T-cell (primary cell): ENCODE data around the gene JMJD6. TPM values are rescaled to one million over a fixed set of nuclear protein-coding genes. Genes with fewer than 3 reads are reported as not detected.
A peak's percentile ranks its signal among the peaks of the same experiment; 100 is the strongest.

ENCODE experiments used
- ATAC-seq, 4 experiments: fragments of 200-7000 bp in 3 of 4; fragments of 150-1000 bp in 1 of 4; cut with Tn5 transposase; replicated peaks in 1 of 4; 1 replicate in 3 of 4; 2 replicates in 1 of 4; pipeline ENCODE4 v1.10.0; 2021; ENCODE audit warnings: moderate library complexity in 3 of 4, mild to moderate bottlenecking in 2 of 4, moderate number of reproducible peaks in 1 of 4
- CTCF ChIA-PET, 2 donors: fragments of 300-600 bp; sonication (Branson Sonifier 250); formaldehyde crosslinking; loops; one replicate each; lab custom pipeline; 2022; ENCODE audit warnings: antibody characterized with exemption in 2 of 2; lab: Charles Lee
- POLR2A ChIA-PET, 2 donors: fragments of 300-600 bp; sonication (Branson Sonifier 250); formaldehyde crosslinking; loops; one replicate each; lab custom pipeline; 2022; ENCODE audit warnings: antibody characterized with exemption in 2 of 2; lab: Charles Lee
- DNase-seq, 35 experiments: peaks; one replicate each; pipeline versions ENCODE4 v3.0.0 to v3.0.0-alpha.2; 2013 to 2023
- H3K27ac ChIP-seq: one replicate; pipeline ENCODE4 v1.5.1; 2013; ENCODE audit warnings: low read length
- H3K27me3 ChIP-seq, 2 experiments: replicated peaks in 1 of 2; 1 replicate in 1 of 2; 2 replicates in 1 of 2; pipeline versions ENCODE4 v1.6.1 to v1.7.0; 2013; ENCODE audit warnings: low read length in 1 of 2, mixed read lengths in 1 of 2; ENCODE audit not compliant: control insufficient read depth in 2 of 2, insufficient read depth in 2 of 2; ENCODE audit errors: extremely low read depth in 1 of 2
- H3K36me3 ChIP-seq, 2 donors: 1 replicate in 1 of 2; 2 replicates in 1 of 2; pipeline versions ENCODE4 v1.6.1 to v1.7.0; 2013; ENCODE audit warnings: low read length in 1 of 2; ENCODE audit not compliant: control insufficient read depth in 2 of 2, insufficient read depth in 1 of 2; ENCODE audit errors: extremely low read depth in 1 of 2
- H3K4me1 ChIP-seq, 2 experiments: 1 replicate in 1 of 2; 2 replicates in 1 of 2; pipeline versions ENCODE4 v1.6.1 to v1.7.0; 2013; ENCODE audit warnings: low read length in 2 of 2, mixed read lengths in 1 of 2; ENCODE audit not compliant: insufficient read depth in 2 of 2, control insufficient read depth in 1 of 2; ENCODE audit errors: extremely low read depth in 1 of 2
- H3K4me3 ChIP-seq, 2 donors: 1 replicate in 1 of 2; 2 replicates in 1 of 2; pipeline versions ENCODE4 v1.5.1 to v1.7.0; 2013; ENCODE audit warnings: mild to moderate bottlenecking in 2 of 2, low read length in 1 of 2, moderate library complexity in 1 of 2; ENCODE audit not compliant: control insufficient read depth in 1 of 2; ENCODE audit errors: extremely low read depth in 1 of 2
- H3K9me3 ChIP-seq: 2 replicates; pipeline ENCODE4 v1.7.0; 2013
- H3K27ac Mint-ChIP-seq, 2 donors: one replicate each; pipeline ENCODE4 v1.8.0; 2020 to 2021; ENCODE audit warnings: mild to moderate bottlenecking in 2 of 2, mixed read lengths in 2 of 2
- H3K27me3 Mint-ChIP-seq, 2 donors: one replicate each; pipeline ENCODE4 v1.8.0; 2021 to 2022; ENCODE audit warnings: mixed read lengths in 2 of 2
- H3K36me3 Mint-ChIP-seq: one replicate; pipeline ENCODE4 v1.8.0; 2021; ENCODE audit warnings: mixed read lengths
- H3K4me1 Mint-ChIP-seq, 3 donors: one replicate each; pipeline ENCODE4 v1.8.0; 2020 to 2022; ENCODE audit warnings: mixed read lengths in 3 of 3, mild to moderate bottlenecking in 1 of 3
- H3K4me3 Mint-ChIP-seq, 3 donors: one replicate each; pipeline ENCODE4 v1.8.0; 2020 to 2022; ENCODE audit warnings: mild to moderate bottlenecking in 3 of 3, mixed read lengths in 3 of 3, moderate library complexity in 3 of 3
- H3K9me3 Mint-ChIP-seq, 3 donors: one replicate each; pipeline ENCODE4 v1.8.0; 2020 to 2022; ENCODE audit warnings: mixed read lengths in 3 of 3
- WGBS: methylation state at CpG from one replicate; pipeline ENCODE4 v1.1.5; 2013; ENCODE audit warnings: missing lambda C conversion rate; ENCODE audit not compliant: insufficient coverage; 5-methylcytosine and 5-hydroxymethylcytosine counted together
- total RNA-seq, 35 experiments: library from RNA in 6 of 35; stranded (reverse) in 6 of 35; fragments of 120-200 nt in 1 of 35; gene quantifications; one replicate each; pipeline versions ENCODE4 v1.2.1 to v1.2.4 and lab custom pipeline; 2013 to 2026

JMJD6 gene
- total RNA-seq, 5 donors from 2014 or later (not counting 1 experiment from before 2014, with no cell fraction given), result 48.7 to 155 (median 56.6) TPM

- POLR2A ChIA-PET, result no interaction called here
Observed at GRCh38 chr17:76677406-76677805, 49.0 kb downstream of the JMJD6 start.

GRCh38 chr17:76676629-76677028 lies 49.8 kb downstream of the JMJD6 start:
- Histone ChIP-seq H3K27me3 (no peaks in the 10 kb centered on the region), H3K4me1 (peaks cover 15 to 49% of the 10 kb centered on the region in 2 experiments), H3K4me3 (no peak overlapping the region), H3K36me3 (no peaks in the 10 kb centered on the region), H3K9me3 (no peaks in the 10 kb centered on the region), H3K27ac (no peak overlapping the region)
- ATAC-seq, result no peak
- ChIA-PET POLR2A (interaction anchor here in 1 of 2 donors (0.6 kb wide), 1 partner anchor 728 kb away, joined by 4 read pairs; no protein-coding TSS in a partner anchor), CTCF (no interaction called here)
- H3K9me3 Mint-ChIP-seq, result no peaks in the 10 kb centered on the region
- H3K27ac Mint-ChIP-seq, result no peak overlapping the region
- H3K4me3 Mint-ChIP-seq, result no peak overlapping the region
- 100% methylated on average over 2 of the region's 6 CpGs for WGBS
- no peak for DNase-seq
- H3K4me1 Mint-ChIP-seq, result peaks cover 22 to 29% (median 26%) of the 10 kb centered on the region in 3 donors
- no peaks in the 10 kb centered on the region for H3K36me3 Mint-ChIP-seq
- no peaks in the 10 kb centered on the region for H3K27me3 Mint-ChIP-seq

More at GRCh38 chr17:76677406-76677805, 49.0 kb downstream of the JMJD6 start:
- Mint-ChIP-seq H3K27me3 (no peaks in the 10 kb centered on the region), H3K4me1 (peaks cover 20 to 29% (median 23%) of the 10 kb centered on the region in 3 donors), H3K4me3 (no peak overlapping the region), H3K27ac (no peak overlapping the region), H3K36me3 (no peaks in the 10 kb centered on the region), H3K9me3 (no peaks in the 10 kb centered on the region)
- CTCF ChIA-PET, result no interaction called here
- WGBS, result 95% methylated on average over 11 of the region's 16 CpGs
- H3K4me1 ChIP-seq, result peaks cover 9 to 55% of the 10 kb centered on the region in 2 experiments
- DNase-seq (no peak), ATAC-seq (no peak)
- H3K36me3 ChIP-seq, result no peaks in the 10 kb centered on the region
- H3K27ac ChIP-seq, result peak overlapping the region; percentile 13
- H3K4me3 ChIP-seq, result no peak overlapping the region
- H3K9me3 ChIP-seq, result no peaks in the 10 kb centered on the region
- no peaks in the 10 kb centered on the region for H3K27me3 ChIP-seq

- no peaks in the 10 kb centered on the region for H3K27me3 ChIP-seq
- H3K27me3 Mint-ChIP-seq, result no peaks in the 10 kb centered on the region
- no peak for ATAC-seq
- peaks cover 27 to 32% (median 29%) of the 10 kb centered on the region in 3 donors for H3K4me1 Mint-ChIP-seq
- no peak for DNase-seq
- POLR2A ChIA-PET, result interaction anchor here in 1 of 2 donors (0.5 kb wide), 1 partner anchor 60 kb away, joined by 6 read pairs; no protein-coding TSS in a partner anchor
- H3K27ac Mint-ChIP-seq, result no peak overlapping the region
- no peaks in the 10 kb centered on the region for H3K9me3 Mint-ChIP-seq
- WGBS, result 93% methylated on average over 3 of the region's 6 CpGs
- no peaks in the 10 kb centered on the region for H3K36me3 Mint-ChIP-seq
- H3K27ac ChIP-seq, result no peak overlapping the region
- H3K4me3 Mint-ChIP-seq, result no peak overlapping the region
- H3K4me1 ChIP-seq, result peaks cover 22 to 49% of the 10 kb centered on the region in 2 experiments
- H3K4me3 ChIP-seq, result no peak overlapping the region
- CTCF ChIA-PET, result no interaction called here
- no peaks in the 10 kb centered on the region for H3K9me3 ChIP-seq
- no peaks in the 10 kb centered on the region for H3K36me3 ChIP-seq
Observed at GRCh38 chr17:76675648-76676047, 50.8 kb downstream of the JMJD6 start.

GRCh38 chr17:76674600-76674999 lies 51.8 kb downstream of the JMJD6 start:
- Histone ChIP-seq H3K27me3 (no peaks in the 10 kb centered on the region), H3K9me3 (no peaks in the 10 kb centered on the region), H3K4me1 (peaks cover 31 to 58% of the 10 kb centered on the region in 2 experiments), H3K27ac (no peak overlapping the region), H3K36me3 (no peaks in the 10 kb centered on the region), H3K4me3 (no peak overlapping the region)
- ATAC-seq, result no peak
- no peaks in the 10 kb centered on the region for H3K36me3 Mint-ChIP-seq
- no peak overlapping the region for H3K4me3 Mint-ChIP-seq
- no peak overlapping the region for H3K27ac Mint-ChIP-seq
- 99% methylated on average over 5 of the region's 5 CpGs for WGBS
- DNase-seq, result no peak
- POLR2A ChIA-PET, result interaction anchor here in 1 of 2 donors (0.6 kb wide), 1 partner anchor 9 kb away, joined by 4 read pairs; no protein-coding TSS in a partner anchor
- CTCF ChIA-PET, result interaction anchor here (0.5 to 0.6 kb wide), 3 partner anchors 19 to 382 kb away, joined by 3 to 8 read pairs (median 3); a partner anchor contains a TSS
- H3K27me3 Mint-ChIP-seq, result no peaks in the 10 kb centered on the region
- H3K9me3 Mint-ChIP-seq, result no peaks in the 10 kb centered on the region
- peaks cover 37 to 42% (median 39%) of the 10 kb centered on the region in 3 donors for H3K4me1 Mint-ChIP-seq

- H3K27me3 ChIP-seq, result no peaks in the 10 kb centered on the region
- Mint-ChIP-seq H3K27ac (peak overlapping the region in 1 of 2 donors; percentile 39), H3K4me3 (peak overlapping the region in 2 of 3 donors; percentile 24 to 89), H3K9me3 (no peaks in the 10 kb centered on the region), H3K27me3 (no peaks in the 10 kb centered on the region), H3K36me3 (no peaks in the 10 kb centered on the region), H3K4me1 (peaks cover 37 to 42% (median 40%) of the 10 kb centered on the region in 3 donors)
- DNase-seq (no peak), ATAC-seq (no peak)
- ChIA-PET POLR2A (no interaction called here), CTCF (interaction anchor here in 1 of 2 donors (0.5 kb wide), 1 partner anchor 383 kb away, joined by 3 read pairs; no protein-coding TSS in a partner anchor)
- H3K27ac ChIP-seq, result no peak overlapping the region
- no peak overlapping the region for H3K4me3 ChIP-seq
- H3K4me1 ChIP-seq, result peaks cover 31 to 50% of the 10 kb centered on the region in 2 experiments
- no peaks in the 10 kb centered on the region for H3K36me3 ChIP-seq
- 83% methylated on average over 4 of the region's 5 CpGs for WGBS
- no peaks in the 10 kb centered on the region for H3K9me3 ChIP-seq
Observed at GRCh38 chr17:76673729-76674128, 52.7 kb downstream of the JMJD6 start.

- H3K9me3 Mint-ChIP-seq, result no peaks in the 10 kb centered on the region
- ATAC-seq, result no peak
- Histone ChIP-seq H3K4me1 (peaks cover 31 to 42% of the 10 kb centered on the region in 2 experiments), H3K27me3 (peaks cover 0 to 2% of the 10 kb centered on the region in 2 experiments), H3K4me3 (peak overlapping the region in 1 of 2 donors; percentile 92), H3K36me3 (no peaks in the 10 kb centered on the region), H3K9me3 (no peaks in the 10 kb centered on the region), H3K27ac (no peak overlapping the region)
- ChIA-PET POLR2A (no interaction called here), CTCF (no interaction called here)
- peaks cover 37 to 42% (median 40%) of the 10 kb centered on the region in 3 donors for H3K4me1 Mint-ChIP-seq
- DNase-seq, result no peak
- H3K27ac Mint-ChIP-seq, result peak overlapping the region; percentile 97 to 98
- peak overlapping the region; percentile 89 to 91 (median 91) for H3K4me3 Mint-ChIP-seq
- no peaks in the 10 kb centered on the region for H3K36me3 Mint-ChIP-seq
- no peaks in the 10 kb centered on the region for H3K27me3 Mint-ChIP-seq
- 96% methylated on average over 3 of the region's 3 CpGs for whole genome bisulfite sequencing
Observed at GRCh38 chr17:76672892-76673291, 53.5 kb downstream of the JMJD6 start.
